Keratinocyte (primary cell): ENCODE results near the gene ARFGEF3. TPM values are rescaled to one million over a fixed set of nuclear protein-coding genes. Genes with fewer than 3 reads are reported as not detected.

Source experiments
- DNase-seq: peaks from one replicate; pipeline ENCODE4 v3.0.0-alpha.2; 2011; ENCODE audit warnings: low read depth, missing footprints, low spot score
- FAIRE-seq: peaks from 2 replicates; lab custom pipeline; 2011; peaks lifted over from hg19 to GRCh38; lab: Jason Lieb, UNC
- H2AFZ ChIP-seq: 2 replicates; pipeline ENCODE4 v1.6.0; 2012; ENCODE audit warnings: low read length, control low read depth, inconsistent platforms; ENCODE audit not compliant: control insufficient read depth
- H3K27ac ChIP-seq: 2 replicates; pipeline ENCODE4 v1.5.1; 2011; ENCODE audit warnings: low read length; ENCODE audit not compliant: control insufficient read depth, insufficient read depth
- H3K27me3 ChIP-seq: 3 replicates; pipeline ENCODE4 v1.6.0; 2011; ENCODE audit warnings: low read length; ENCODE audit not compliant: control insufficient read depth, insufficient read depth; ENCODE audit errors: extremely low read depth
- H3K36me3 ChIP-seq, 2 experiments: 2 replicates in 1 of 2; 3 replicates in 1 of 2; pipeline ENCODE4 v1.5.1; 2011; ENCODE audit warnings: low read length in 2 of 2, mild to moderate bottlenecking in 1 of 2; ENCODE audit not compliant: control insufficient read depth in 2 of 2, insufficient read depth in 2 of 2; ENCODE audit errors: extremely low read depth in 1 of 2
- H3K4me1 ChIP-seq: 3 replicates; pipeline ENCODE4 v1.5.1; 2011; ENCODE audit warnings: low read length; ENCODE audit not compliant: control insufficient read depth, insufficient read depth; ENCODE audit errors: extremely low read depth
- H3K4me2 ChIP-seq: 3 replicates; pipeline ENCODE4 v1.6.0; 2011; ENCODE audit warnings: low read depth, low read length; ENCODE audit not compliant: control insufficient read depth, insufficient read depth; ENCODE audit errors: extremely low read depth
- H3K4me3 ChIP-seq, 3 experiments: fragments of 200-600 bp in 1 of 3; sonication (generic) in 1 of 3; 2 replicates in 2 of 3; 3 replicates in 1 of 3; pipeline ENCODE4 v1.5.1; 2011 to 2016; ENCODE audit warnings: low read length in 3 of 3, mild to moderate bottlenecking in 3 of 3, control low read depth in 2 of 3, inconsistent platforms in 1 of 3, low read depth in 1 of 3, mixed read lengths in 1 of 3, mixed run types in 1 of 3, moderate library complexity in 1 of 3; ENCODE audit not compliant: control insufficient read depth in 2 of 3, insufficient read depth in 2 of 3; ENCODE audit errors: extremely low read depth in 1 of 3
- H3K79me2 ChIP-seq: 2 replicates; pipeline ENCODE4 v1.6.0; 2012; ENCODE audit warnings: low read length; ENCODE audit not compliant: control insufficient read depth, insufficient read depth
- H3K9ac ChIP-seq: 3 replicates; pipeline ENCODE4 v1.6.0; 2011; ENCODE audit warnings: low read length; ENCODE audit not compliant: control insufficient read depth, insufficient read depth; ENCODE audit errors: extremely low read depth
- H3K9me1 ChIP-seq: 3 replicates; pipeline ENCODE4 v1.6.0; 2011; ENCODE audit warnings: low read length; ENCODE audit not compliant: control insufficient read depth, insufficient read depth; ENCODE audit errors: extremely low read depth
- H3K9me3 ChIP-seq: 2 replicates; pipeline ENCODE4 v1.5.1; 2012; ENCODE audit warnings: low read depth, low read length; ENCODE audit not compliant: control insufficient read depth
- H4K20me1 ChIP-seq: 3 replicates; pipeline ENCODE4 v1.6.0; 2011; ENCODE audit warnings: low read length; ENCODE audit not compliant: control insufficient read depth, insufficient read depth; ENCODE audit errors: extremely low read depth
- CTCF ChIP-seq, 3 experiments: IDR thresholded peaks in 1 of 3; conservative IDR thresholded peaks in 1 of 3; optimal IDR thresholded peaks in 1 of 3; 2 replicates in 2 of 3; 3 replicates in 1 of 3; pipeline versions ENCODE3 to v1.5.1; 2011; ENCODE audit warnings: low read length in 3 of 3, mild to moderate bottlenecking in 3 of 3, moderate library complexity in 2 of 3, control low read depth in 1 of 3, inconsistent platforms in 1 of 3; ENCODE audit not compliant: insufficient read depth in 2 of 3; ENCODE audit errors: extremely low read depth in 1 of 3
- EZH2 ChIP-seq: IDR thresholded peaks from one replicate; pipeline ENCODE4 v1.6.1; 2012; ENCODE audit warnings: inconsistent platforms, mild to moderate bottlenecking, low read length, moderate library complexity
- dilution Hi-C: fragments of 300-500 bp; cut with MboI; formaldehyde crosslinking; loops from one replicate; pipeline ENCODE4 v1.7.0; 2020; ENCODE audit warnings: low sequenced_read_pairs; ENCODE audit not compliant: extremely low pct_ligation_motif_present
- polyA plus RNA-seq, 5 experiments: library from polyadenylated mRNA; depleted of rRNA in 3 of 5; stranded (reverse) in 3 of 5; stranded (forward) in 1 of 5; unstranded in 1 of 5; fragments of >200 nt; gene quantifications; 1 replicate in 1 of 5; 2 replicates in 3 of 5; 3 replicates in 1 of 5; pipeline versions ENCODE4 v1.2.1 to v1.2.3, GENCODE V29; 2011 to 2012; ENCODE audit warnings: missing spikeins in 2 of 5, low read depth in 1 of 5, low replicate concordance in 1 of 5

Gene ARFGEF3
- polyA plus RNA-seq, 1 donor (not counting 4 experiments of a cell fraction or from before 2014, with no cell fraction given), result 0.09 TPM

GRCh38 chr6:138341176-138341575, 179.4 kb downstream of the ARFGEF3 start:
- H3K27ac ChIP-seq, result no peak overlapping the region
- H3K9ac ChIP-seq, result no peak overlapping the region
- no peak for TF ChIP-seq CTCF (optimal IDR thresholded peaks at IDR 0.05 in 1 of 3, IDR thresholded peaks at IDR 0.05 in 1 of 3, conservative IDR thresholded peaks at IDR 0.05 in 1 of 3; ENCODE audit: extremely low read depth in 1 of 3, insufficient read depth in 2 of 3, low read length in 3 of 3)
- no peak for TF ChIP-seq EZH2
- H3K4me2 ChIP-seq, result no peak overlapping the region
- no peaks in the 10 kb centered on the region for H3K9me1 ChIP-seq
- dilution Hi-C loops, result no loop called here
- H3K27me3 ChIP-seq, result no peaks in the 10 kb centered on the region
- H4K20me1 ChIP-seq, result no peaks in the 10 kb centered on the region
- H2AFZ ChIP-seq, result no peak overlapping the region
- no peak for FAIRE-seq
- no peaks in the 10 kb centered on the region for H3K79me2 ChIP-seq
- no peaks in the 10 kb centered on the region for H3K4me1 ChIP-seq
- no peaks in the 10 kb centered on the region for H3K9me3 ChIP-seq
- DNase-seq, result no peak
- H3K36me3 ChIP-seq, result no peaks in the 10 kb centered on the region
- H3K4me3 ChIP-seq, result no peak overlapping the region

GRCh38 chr6:138343112-138343511, 181.4 kb downstream of the ARFGEF3 start:
- no peak overlapping the region for H2AFZ ChIP-seq
- H3K9ac ChIP-seq, result no peak overlapping the region
- no peaks in the 10 kb centered on the region for H3K4me1 ChIP-seq
- dilution Hi-C loops, result no loop called here
- DNase-seq, result no peak
- TF ChIP-seq CTCF (optimal IDR thresholded peaks at IDR 0.05 in 1 of 3, IDR thresholded peaks at IDR 0.05 in 1 of 3, conservative IDR thresholded peaks at IDR 0.05 in 1 of 3; ENCODE audit: extremely low read depth in 1 of 3, insufficient read depth in 2 of 3, low read length in 3 of 3) (no peak), EZH2 (no peak)
- no peak for FAIRE-seq
- no peaks in the 10 kb centered on the region for H3K9me3 ChIP-seq
- H3K9me1 ChIP-seq, result no peaks in the 10 kb centered on the region
- no peak overlapping the region for H3K4me3 ChIP-seq
- no peaks in the 10 kb centered on the region for H4K20me1 ChIP-seq
- no peaks in the 10 kb centered on the region for H3K36me3 ChIP-seq
- H3K4me2 ChIP-seq, result no peak overlapping the region
- H3K27ac ChIP-seq, result no peak overlapping the region
- H3K27me3 ChIP-seq, result no peaks in the 10 kb centered on the region
- no peaks in the 10 kb centered on the region for H3K79me2 ChIP-seq
